ENCODE measurements around the gene MTCH2.

GRCh38 chr11:47668665-47669064 is 26.3 kb upstream of the MTCH2 start:
- no peak for TF ChIP-seq EZH2phosphoT487 (conservative IDR thresholded peaks at IDR 0.05; ENCODE audit: low read length)
- no peak for TF ChIP-seq CTCF (IDR thresholded peaks at IDR 0.05; ENCODE audit: insufficient read depth, low read length, poor library complexity, severe bottlenecking)

Data from SU-DHL-6 (cell line).